GM18502 (cell line): Measurements from ENCODE around the gene TOPBP1.

Source experiments
- ATAC-seq: cut with Tn5 transposase; IDR thresholded peaks from one replicate; pipeline ENCODE4 v1.9.1; 2021; ENCODE audit warnings: mild to moderate bottlenecking; ENCODE audit not compliant: unreplicated experiment, poor library complexity

Gene TOPBP1

GRCh38 chr3:133620066-133620784 lies 41.5 kb downstream of the TOPBP1 start:
- ATAC-seq, result peak; percentile 99

- no peak for ATAC-seq
Observed at GRCh38 chr3:133611534-133611933, 50.2 kb downstream of the TOPBP1 start.

- ATAC-seq, result no peak
Observed at GRCh38 chr3:133610031-133610430, 51.7 kb downstream of the TOPBP1 start.

GRCh38 chr3:133608388-133608787 lies 53.4 kb downstream of the TOPBP1 start:
- no peak for ATAC-seq

GRCh38 chr3:133607816-133608215 lies 53.9 kb downstream of the TOPBP1 start:
- ATAC-seq, result no peak

GRCh38 chr3:133606902-133607301 lies 54.8 kb downstream of the TOPBP1 start:
- no peak for ATAC-seq

GRCh38 chr3:133606342-133606741 lies 55.4 kb downstream of the TOPBP1 start:
- ATAC-seq, result no peak

GRCh38 chr3:133600572-133601081 lies 61.1 kb downstream of the TOPBP1 start:
- no peak for ATAC-seq

- no peak for ATAC-seq
Observed at GRCh38 chr3:133599280-133599679, 62.5 kb downstream of the TOPBP1 start.

GRCh38 chr3:133598405-133598804 lies 63.3 kb downstream of the TOPBP1 start:
- ATAC-seq, result no peak

- no peak for ATAC-seq
Observed at GRCh38 chr3:133595341-133595740, 66.4 kb downstream of the TOPBP1 start.

- no peak for ATAC-seq
Observed at GRCh38 chr3:133593243-133593642, 68.5 kb downstream of the TOPBP1 start.

GRCh38 chr3:133592843-133593242 lies 68.9 kb downstream of the TOPBP1 start:
- ATAC-seq, result no peak

- ATAC-seq, result no peak
Observed at GRCh38 chr3:133591271-133591742, 70.4 kb downstream of the TOPBP1 start.

GRCh38 chr3:133589503-133589902 lies 72.2 kb downstream of the TOPBP1 start:
- no peak for ATAC-seq

- no peak for ATAC-seq
Observed at GRCh38 chr3:133588784-133589465, 72.8 kb downstream of the TOPBP1 start.

GRCh38 chr3:133588035-133588434 lies 73.7 kb downstream of the TOPBP1 start:
- ATAC-seq, result no peak

GRCh38 chr3:133583396-133583795 lies 78.3 kb downstream of the TOPBP1 start:
- ATAC-seq, result no peak

- no peak for ATAC-seq
Observed at GRCh38 chr3:133578548-133579191, 83.1 kb downstream of the TOPBP1 start.

GRCh38 chr3:133576169-133576568 lies 85.6 kb downstream of the TOPBP1 start:
- no peak for ATAC-seq

GRCh38 chr3:133575086-133575485 lies 86.7 kb downstream of the TOPBP1 start:
- no peak for ATAC-seq
